ENCODE measurements around the gene TAC3.

The TAC3 gene

DNA sequence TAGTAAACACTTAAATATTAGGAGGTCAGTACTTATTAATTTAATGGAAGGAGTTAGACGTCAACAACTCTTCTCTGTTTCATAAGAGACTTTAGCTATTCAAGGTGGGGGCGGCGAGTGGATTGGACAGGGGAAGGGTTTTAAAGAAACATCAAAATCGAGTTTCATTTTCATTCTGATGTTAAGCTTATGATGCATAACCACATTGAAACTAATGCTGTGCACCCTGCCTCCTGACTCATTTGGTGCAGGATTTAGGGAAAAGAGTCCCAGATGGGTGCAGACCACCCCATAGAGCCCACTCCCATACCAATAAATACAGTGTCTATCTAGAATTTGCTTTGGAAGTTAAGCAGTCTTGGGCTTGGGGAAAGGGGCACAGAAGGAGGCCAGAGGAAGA, 17.3 kb downstream of the TAC3 start:
- H3K9me2 ChIP-seq (replicated peaks; ENCODE audit: low read depth, low read length): no peaks in the 10 kb centered on the region
- H3F3A ChIP-seq (ENCODE audit: low read depth): no peaks in the 10 kb centered on the region
- H3K9ac ChIP-seq (ENCODE audit: low read depth, low read length, poor library complexity, severe bottlenecking): peak overlapping the region; percentile 32
- no peaks in the 10 kb centered on the region for H3K27me3 ChIP-seq (ENCODE audit: insufficient read depth, low read length, poor library complexity, severe bottlenecking)
- peaks cover 28% of the 10 kb centered on the region; the same call in 1 of the 2 replicates for H3K36me3 ChIP-seq (ENCODE audit: insufficient read depth, low read length)
- H3K4me1 ChIP-seq (ENCODE audit: insufficient read depth, low read length, poor library complexity, severe bottlenecking): peaks cover 18% of the 10 kb centered on the region
- H3K9me3 ChIP-seq (ENCODE audit: insufficient read depth, low read depth, low read length): no peaks in the 10 kb centered on the region
- H3K79me2 ChIP-seq (ENCODE audit: insufficient read depth, low read length): peaks cover 47% of the 10 kb centered on the region
- no peak overlapping the region for H3K4me3 ChIP-seq (ENCODE audit: low read length, poor library complexity, severe bottlenecking)
- H4K20me1 ChIP-seq (ENCODE audit: insufficient read depth, low read length, poor library complexity, severe bottlenecking): peaks cover 32% of the 10 kb centered on the region
- H3K4me2 ChIP-seq (ENCODE audit: low read depth, low read length, poor library complexity, severe bottlenecking): peak overlapping the region; percentile 65
- no peak overlapping the region for H2AFZ ChIP-seq (ENCODE audit: low read length)
- no peak for TF ChIP-seq EZH2phosphoT487 (IDR thresholded peaks at IDR 0.05; ENCODE audit: borderline replicate concordance)
- TF ChIP-seq, protein P1, sequence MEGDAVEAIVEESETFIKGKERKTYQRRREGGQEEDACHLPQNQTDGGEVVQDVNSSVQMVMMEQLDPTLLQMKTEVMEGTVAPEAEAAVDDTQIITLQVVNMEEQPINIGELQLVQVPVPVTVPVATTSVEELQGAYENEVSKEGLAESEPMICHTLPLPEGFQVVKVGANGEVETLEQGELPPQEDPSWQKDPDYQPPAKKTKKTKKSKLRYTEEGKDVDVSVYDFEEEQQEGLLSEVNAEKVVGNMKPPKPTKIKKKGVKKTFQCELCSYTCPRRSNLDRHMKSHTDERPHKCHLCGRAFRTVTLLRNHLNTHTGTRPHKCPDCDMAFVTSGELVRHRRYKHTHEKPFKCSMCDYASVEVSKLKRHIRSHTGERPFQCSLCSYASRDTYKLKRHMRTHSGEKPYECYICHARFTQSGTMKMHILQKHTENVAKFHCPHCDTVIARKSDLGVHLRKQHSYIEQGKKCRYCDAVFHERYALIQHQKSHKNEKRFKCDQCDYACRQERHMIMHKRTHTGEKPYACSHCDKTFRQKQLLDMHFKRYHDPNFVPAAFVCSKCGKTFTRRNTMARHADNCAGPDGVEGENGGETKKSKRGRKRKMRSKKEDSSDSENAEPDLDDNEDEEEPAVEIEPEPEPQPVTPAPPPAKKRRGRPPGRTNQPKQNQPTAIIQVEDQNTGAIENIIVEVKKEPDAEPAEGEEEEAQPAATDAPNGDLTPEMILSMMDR (conservative IDR thresholded peaks at IDR 0.05; ENCODE audit: low read length): no peak

DNA sequence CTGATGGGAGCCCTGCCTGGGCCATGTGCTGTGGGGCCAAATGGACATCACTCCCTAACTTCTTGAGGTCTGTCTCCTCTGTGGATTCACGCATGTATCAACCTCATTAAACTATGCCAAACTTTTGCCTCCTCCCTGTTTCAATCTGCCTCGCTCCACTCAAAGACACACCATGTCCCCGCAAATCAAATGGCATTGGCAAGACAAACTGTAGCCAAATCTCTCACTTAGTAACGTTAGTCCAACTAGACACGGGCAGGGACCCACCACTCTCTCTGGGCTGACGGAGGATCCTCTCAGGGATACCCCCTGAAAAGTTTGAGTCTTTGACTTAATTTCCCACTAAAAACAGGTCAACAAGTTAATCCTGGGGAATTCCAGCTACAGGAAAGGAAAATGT, 18.0 kb downstream of the TAC3 start:
- H4K20me1 ChIP-seq (ENCODE audit: insufficient read depth, low read length, poor library complexity, severe bottlenecking): peaks cover 30% of the 10 kb centered on the region
- peaks cover 18% of the 10 kb centered on the region for H3K4me1 ChIP-seq (ENCODE audit: insufficient read depth, low read length, poor library complexity, severe bottlenecking)
- no peaks in the 10 kb centered on the region for H3F3A ChIP-seq (ENCODE audit: low read depth)
- no peak for TF ChIP-seq EZH2phosphoT487 (IDR thresholded peaks at IDR 0.05; ENCODE audit: borderline replicate concordance)
- TF ChIP-seq, protein P1 (conservative IDR thresholded peaks at IDR 0.05; ENCODE audit: low read length): no peak
- H3K27me3 ChIP-seq (ENCODE audit: insufficient read depth, low read length, poor library complexity, severe bottlenecking): no peaks in the 10 kb centered on the region
- H3K9me3 ChIP-seq (ENCODE audit: insufficient read depth, low read depth, low read length): no peaks in the 10 kb centered on the region
- no peaks in the 10 kb centered on the region for H3K9me2 ChIP-seq (replicated peaks; ENCODE audit: low read depth, low read length)
- peaks cover 40% of the 10 kb centered on the region for H3K79me2 ChIP-seq (ENCODE audit: insufficient read depth, low read length)
- H2AFZ ChIP-seq (ENCODE audit: low read length): no peak overlapping the region
- H3K36me3 ChIP-seq (ENCODE audit: insufficient read depth, low read length): peaks cover 21% of the 10 kb centered on the region; the same call in 1 of the 2 replicates
- H3K4me2 ChIP-seq (ENCODE audit: low read depth, low read length, poor library complexity, severe bottlenecking): no peak overlapping the region
- no peak overlapping the region for H3K4me3 ChIP-seq (ENCODE audit: low read length, poor library complexity, severe bottlenecking)
- no peak overlapping the region for H3K9ac ChIP-seq (ENCODE audit: low read depth, low read length, poor library complexity, severe bottlenecking)

DNA sequence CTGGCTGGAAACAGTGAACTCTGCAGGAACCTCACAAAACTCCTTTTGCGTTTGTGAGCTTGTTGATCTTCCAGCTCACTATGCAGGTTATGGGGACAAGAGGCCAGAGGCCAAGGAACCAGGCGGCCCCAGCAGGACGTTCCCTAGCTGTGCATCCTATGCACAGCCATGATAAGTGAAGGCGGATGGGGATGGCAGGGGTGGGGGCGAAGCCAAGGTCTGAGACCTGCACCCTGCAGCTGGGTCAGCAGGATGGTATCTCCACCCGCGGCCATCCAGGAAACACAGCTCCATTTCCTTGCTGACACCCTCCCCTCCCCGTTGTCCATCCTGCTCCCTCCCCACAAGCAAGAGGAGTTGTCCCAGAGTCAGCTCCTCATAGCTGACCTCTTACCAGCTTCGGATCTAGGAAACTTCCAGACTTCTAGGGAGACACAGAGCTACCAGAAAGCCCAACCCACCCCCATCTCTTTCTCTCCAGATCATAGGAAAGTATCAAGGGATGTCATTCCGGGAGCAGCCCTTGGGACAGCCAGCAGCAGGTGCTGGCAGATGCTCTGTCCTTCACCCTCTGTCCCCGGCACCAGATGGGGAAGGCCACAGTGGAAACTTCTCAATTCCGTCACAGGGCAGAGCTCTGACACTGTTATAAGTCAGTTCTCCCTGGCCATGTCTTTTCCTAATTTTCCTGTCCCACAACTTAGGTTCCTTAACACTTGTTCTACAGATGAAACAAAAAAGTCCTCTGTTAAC, 19.4 kb downstream of the TAC3 start:
- Histone ChIP-seq H3K79me2 (ENCODE audit: insufficient read depth, low read length) (peaks cover 27% of the 10 kb centered on the region), H3K9ac (ENCODE audit: low read depth, low read length, poor library complexity, severe bottlenecking) (no peak overlapping the region), H3K9me3 (ENCODE audit: insufficient read depth, low read depth, low read length) (no peaks in the 10 kb centered on the region), H3K4me1 (ENCODE audit: insufficient read depth, low read length, poor library complexity, severe bottlenecking) (peaks cover 16% of the 10 kb centered on the region), H3K27me3 (ENCODE audit: insufficient read depth, low read length, poor library complexity, severe bottlenecking) (no peaks in the 10 kb centered on the region), H3K36me3 (ENCODE audit: insufficient read depth, low read length) (peaks cover 9% of the 10 kb centered on the region; the same call in 1 of the 2 replicates), H2AFZ (ENCODE audit: low read length) (no peak overlapping the region), H3F3A (ENCODE audit: low read depth) (no peaks in the 10 kb centered on the region), H4K20me1 (ENCODE audit: insufficient read depth, low read length, poor library complexity, severe bottlenecking) (peaks cover 21% of the 10 kb centered on the region), H3K4me3 (ENCODE audit: low read length, poor library complexity, severe bottlenecking) (no peak overlapping the region), H3K9me2 (replicated peaks; ENCODE audit: low read depth, low read length) (no peaks in the 10 kb centered on the region), H3K4me2 (ENCODE audit: low read depth, low read length, poor library complexity, severe bottlenecking) (no peak overlapping the region)
- no peak for TF ChIP-seq EZH2phosphoT487 (IDR thresholded peaks at IDR 0.05; ENCODE audit: borderline replicate concordance)
- TF ChIP-seq, protein P1 (conservative IDR thresholded peaks at IDR 0.05; ENCODE audit: low read length): no peak

Measured in Loucy (cell line).